Stimulated activated CD4-positive, alpha-beta T cell treated with anti-CD3 and anti-CD28 coated beads, TNF-alpha, amount 100 ng/mL, for 24 hours (primary cell): ENCODE results near the gene RANBP17.
"Not testable (repeated sequence)": the region's sequence is repeated elsewhere in the genome, so short reads cannot be mapped to it uniquely, and the experiment has no call there.

Source experiments
- DNase-seq, 3 experiments: peaks; one replicate each; pipeline ENCODE4 v3.0.0-alpha.2; 2020; ENCODE audit warnings: low read depth in 3 of 3

The RANBP17 gene

DNA sequence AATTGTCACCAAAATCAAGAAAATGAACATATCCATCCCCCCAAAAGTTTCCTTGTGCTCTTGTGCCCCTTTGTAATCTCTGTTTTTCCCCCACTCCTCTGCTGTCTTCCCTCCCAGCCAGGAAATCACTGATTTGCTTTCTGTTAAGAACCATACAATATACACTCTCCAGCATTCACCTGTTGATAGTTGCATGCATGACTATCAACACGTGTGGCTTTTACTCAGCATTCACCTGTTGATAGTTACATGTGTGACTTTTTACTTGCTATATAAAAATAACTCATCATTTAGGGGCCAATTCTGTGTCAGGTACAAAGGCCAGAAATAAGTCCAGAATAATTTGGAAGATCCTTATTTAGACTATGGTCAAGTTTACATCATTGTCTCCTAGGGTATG, 6.0 kb downstream of the RANBP17 start:
- DNase-seq = no peak

DNA sequence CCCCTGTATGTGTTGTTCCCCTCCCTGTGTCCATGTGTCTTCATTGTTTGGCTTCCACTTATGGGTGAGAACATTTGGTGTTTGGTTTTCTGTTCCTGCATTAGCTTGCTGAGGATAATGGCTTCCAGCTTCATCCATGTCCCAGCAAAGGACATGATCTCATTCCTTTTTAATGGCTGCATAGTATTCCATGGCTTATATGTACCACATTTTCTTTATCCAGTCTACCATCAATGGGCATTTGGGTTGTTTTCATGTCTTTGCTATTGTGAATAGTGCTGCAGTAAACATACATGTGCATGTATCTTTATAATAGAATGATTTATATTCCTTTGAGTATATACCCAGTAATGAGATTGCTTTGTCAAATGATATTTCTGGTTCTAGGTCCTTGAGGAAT, 8.6 kb downstream of the RANBP17 start:
- not testable (repeated sequence) for DNase-seq

GRCh38 chr5:170874017-170874416, 12.2 kb downstream of the RANBP17 start:
- no peak for DNase-seq

GRCh38 chr5:170875811-170876210, 14.0 kb downstream of the RANBP17 start:
- DNase-seq = no peak

GRCh38 chr5:170880084-170880483, 18.3 kb downstream of the RANBP17 start:
- DNase-seq = no peak

DNA sequence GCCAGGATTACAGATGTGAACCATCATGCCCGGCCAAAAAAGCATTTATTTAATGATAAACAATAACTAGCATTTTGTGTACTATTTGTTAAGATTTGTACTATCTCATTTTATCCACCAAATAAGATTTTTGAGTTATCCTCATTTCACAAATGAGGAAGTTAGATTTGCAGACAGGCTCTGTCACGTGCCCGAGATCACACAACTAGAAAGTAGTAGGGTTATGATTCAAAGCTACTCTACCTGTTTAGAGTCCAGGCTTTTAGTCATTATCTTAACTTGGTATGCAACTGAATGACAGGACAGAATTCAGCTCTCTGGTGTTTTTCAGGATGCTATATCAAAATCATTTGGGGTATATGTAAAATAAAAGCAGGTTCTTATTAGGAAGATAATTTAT, 20.5 kb downstream of the RANBP17 start:
- no peak for DNase-seq

GRCh38 chr5:170885256-170885655, 23.4 kb downstream of the RANBP17 start:
- no peak for DNase-seq

DNA sequence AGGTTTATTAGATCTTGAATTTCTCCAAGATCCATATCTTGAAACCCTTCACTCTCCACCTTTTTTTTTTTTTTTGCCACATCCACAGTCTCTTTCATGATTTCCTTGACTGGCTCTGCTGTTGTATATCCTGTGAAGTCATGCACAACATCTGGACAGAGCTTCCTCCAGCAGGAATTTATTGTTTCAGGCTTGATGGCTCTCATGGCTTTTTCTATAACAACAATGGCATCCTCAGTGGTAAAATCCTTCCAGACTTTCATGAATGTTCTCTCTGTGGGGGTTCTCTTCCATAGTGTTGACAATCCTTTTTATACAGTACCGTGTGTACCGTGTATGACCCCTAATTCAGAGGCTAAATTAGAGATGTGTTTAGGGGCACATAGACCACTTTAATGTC, 24.0 kb downstream of the RANBP17 start:
- DNase-seq = no peak

DNA sequence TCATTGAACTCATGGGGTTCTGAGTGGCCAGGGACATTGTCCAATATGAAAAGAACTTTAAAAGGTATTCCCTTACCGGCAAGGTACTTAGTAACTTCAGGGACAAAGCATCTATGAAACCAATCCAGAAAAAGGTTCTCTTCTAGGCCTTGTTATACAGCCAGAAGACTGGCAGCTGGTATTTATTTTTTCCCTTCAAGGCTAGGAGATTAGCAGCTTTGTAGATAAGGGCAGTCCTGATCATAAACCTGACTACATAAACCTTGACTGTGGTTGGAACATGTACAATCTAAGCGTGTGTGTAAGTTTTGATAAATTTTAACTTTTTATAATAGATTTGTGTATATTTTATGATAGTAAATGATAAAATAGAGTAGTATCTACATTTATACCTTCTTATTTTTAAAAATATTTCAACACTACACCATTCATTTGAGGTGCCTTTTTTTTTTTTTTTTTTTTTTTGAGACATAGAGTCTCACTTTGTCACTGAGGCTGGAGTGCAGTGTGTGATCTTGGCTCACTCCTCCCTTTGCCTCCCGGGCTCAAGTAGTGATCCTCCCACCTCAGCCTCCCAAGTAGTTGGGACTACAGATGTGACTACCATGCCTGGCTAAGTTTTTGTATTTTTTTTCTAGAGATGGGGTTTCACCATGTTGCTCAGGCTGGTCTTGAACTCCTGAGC, 24.5 kb downstream of the RANBP17 start:
- no peak for DNase-seq

GRCh38 chr5:170892196-170892595, 30.4 kb downstream of the RANBP17 start:
- no peak for DNase-seq

DNA sequence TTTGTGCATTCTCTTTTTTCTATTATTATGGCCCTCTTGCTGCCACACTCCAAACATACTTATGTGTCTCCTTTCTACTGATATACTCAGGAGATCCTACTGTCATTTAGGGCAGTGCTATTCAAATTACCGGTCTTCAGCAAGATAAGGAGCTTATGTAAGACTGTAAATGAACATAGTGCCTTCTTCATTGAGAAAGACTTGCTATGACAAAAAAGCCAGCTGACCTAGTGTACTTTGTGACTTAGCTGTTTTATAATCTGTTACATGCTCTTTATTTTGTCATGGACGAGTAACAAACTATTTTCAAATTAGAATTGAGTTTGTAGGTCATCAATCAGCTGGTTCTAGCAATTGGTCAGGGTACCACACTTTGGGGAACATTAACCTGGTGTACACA, 32.8 kb downstream of the RANBP17 start:
- DNase-seq = no peak

GRCh38 chr5:170896779-170897178, 35.0 kb downstream of the RANBP17 start:
- no peak for DNase-seq

DNA sequence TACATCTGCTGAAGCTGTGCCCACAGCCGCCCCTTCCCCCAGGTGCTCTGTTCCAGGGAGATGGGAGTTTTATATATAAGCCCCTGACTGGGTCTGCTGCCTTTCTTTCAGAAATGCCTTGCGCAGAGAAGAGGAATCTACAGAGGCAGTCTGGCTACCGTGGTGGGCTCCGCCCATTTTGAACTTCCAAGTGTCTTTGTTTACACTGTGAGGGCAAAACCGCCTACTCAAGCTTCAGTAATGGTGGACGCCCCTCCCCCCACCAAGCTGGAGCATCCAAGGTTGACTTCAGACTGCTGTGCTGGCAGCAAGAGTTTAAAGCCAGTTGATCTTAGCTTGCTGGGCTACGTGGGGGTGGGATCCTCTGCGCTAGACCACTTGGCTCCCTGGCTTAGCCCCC, 41.3 kb downstream of the RANBP17 start:
- DNase-seq = no peak

- DNase-seq = no peak
These were observed 45.9 kb downstream of the RANBP17 start for GRCh38 chr5:170907758-170908157.

DNA sequence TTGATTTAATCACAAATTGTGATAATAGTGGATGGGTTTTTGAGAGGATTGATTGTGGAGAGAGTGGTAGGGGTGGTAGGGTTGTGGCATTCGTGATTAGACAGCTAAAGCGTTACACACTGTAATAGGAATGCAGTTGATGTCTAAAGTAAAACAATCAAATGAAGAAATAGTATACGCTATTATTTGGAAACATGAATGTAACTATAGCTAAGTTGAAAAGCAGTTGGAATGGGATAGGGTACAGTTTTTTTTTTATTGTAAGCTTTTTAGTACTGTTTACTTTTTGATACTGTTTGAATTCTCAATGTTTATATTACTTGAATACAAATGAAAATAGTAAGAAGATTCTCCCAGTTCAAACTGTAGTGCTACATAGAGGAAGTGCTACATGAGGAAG, 51.8 kb downstream of the RANBP17 start:
- no peak for DNase-seq

GRCh38 chr5:170917113-170917512, 55.3 kb downstream of the RANBP17 start:
- DNase-seq = no peak

- no peak for DNase-seq
These were observed 58.4 kb downstream of the RANBP17 start for GRCh38 chr5:170920196-170920595.

GRCh38 chr5:170922331-170922730, 60.5 kb downstream of the RANBP17 start:
- DNase-seq = not testable (repeated sequence)

GRCh38 chr5:170923910-170924620, 62.2 kb downstream of the RANBP17 start:
- DNase-seq = no peak

DNA sequence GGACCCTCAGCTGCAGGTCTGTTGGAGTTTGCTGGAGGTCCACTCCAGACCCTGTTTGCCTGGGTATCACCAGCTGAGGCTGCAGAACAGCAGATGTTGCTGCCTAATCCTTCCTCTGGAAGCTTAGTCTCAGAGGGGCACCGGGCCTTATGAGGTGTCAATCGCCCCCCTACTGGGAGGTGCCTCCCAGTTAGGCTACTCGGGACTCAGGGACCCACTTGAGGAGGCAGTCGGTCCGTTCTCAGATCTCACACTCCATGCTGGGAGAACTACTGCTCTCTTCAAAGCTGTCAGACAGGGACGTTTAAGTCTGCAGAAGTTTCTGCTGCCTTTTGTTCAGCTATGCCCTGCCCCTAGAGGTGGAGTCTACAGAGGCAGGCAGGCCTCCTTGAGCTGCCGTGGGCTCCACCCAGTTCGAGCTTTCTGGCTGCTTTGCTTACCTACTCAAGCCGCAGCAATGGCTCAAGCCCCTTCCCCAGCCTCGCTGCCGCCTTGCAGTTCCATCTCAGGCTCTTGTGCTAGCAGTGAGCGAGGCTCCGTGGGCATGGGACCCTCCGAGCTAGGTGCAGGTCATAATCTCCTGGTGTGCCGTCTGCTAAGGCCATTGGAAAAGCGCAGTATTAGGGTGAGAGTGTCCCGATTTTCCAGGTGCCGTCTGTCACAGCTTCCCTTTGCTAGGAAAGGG, 73.9 kb downstream of the RANBP17 start:
- not testable (repeated sequence) for DNase-seq

DNA sequence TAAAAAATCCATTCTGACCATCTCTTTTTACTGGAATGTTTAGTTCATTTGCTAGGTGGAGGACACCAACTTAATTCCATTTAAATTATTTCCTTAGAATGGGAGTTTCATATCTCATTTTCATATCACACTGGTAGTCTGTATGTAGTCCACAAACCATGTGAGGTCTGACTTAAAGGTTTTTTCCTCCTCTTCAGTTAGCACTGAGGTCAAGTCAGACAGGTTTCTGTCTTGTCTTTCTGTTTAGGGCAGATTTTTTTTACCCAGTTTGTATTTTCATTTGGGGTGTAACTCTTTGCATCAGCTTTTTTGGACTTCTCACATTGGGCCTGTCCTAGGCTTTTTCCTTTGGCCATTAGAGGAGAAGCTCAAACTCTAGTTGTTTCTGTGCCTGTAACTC, 75.3 kb downstream of the RANBP17 start:
- no peak for DNase-seq

DNA sequence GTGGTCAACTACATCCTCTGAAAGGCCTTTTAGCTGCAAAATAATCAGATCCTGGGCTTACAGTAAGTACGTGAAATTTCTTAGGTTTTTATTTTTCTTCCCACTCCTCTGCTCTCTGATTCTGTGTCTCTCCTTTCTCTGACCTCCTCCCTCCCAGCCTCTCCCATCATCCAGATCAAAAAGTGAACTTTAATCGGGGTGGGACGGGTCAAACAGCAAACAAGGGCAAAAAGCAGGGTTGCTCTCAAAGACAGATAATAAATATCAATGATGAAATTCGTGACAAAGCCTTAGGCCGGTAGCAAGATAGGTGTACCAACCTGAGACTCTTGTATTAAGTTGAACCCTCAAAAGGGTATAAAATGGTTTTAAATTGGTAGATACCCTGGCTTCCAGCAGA, 76.1 kb downstream of the RANBP17 start:
- no peak for DNase-seq

GRCh38 chr5:170939178-170939577, 77.4 kb downstream of the RANBP17 start:
- DNase-seq = no peak
